OCI-LY3 (cell line): ENCODE measurements around the gene CWC27.

Source experiments
- CTCF ChIP-seq: fragments of 200-600, 300-600 bp; sonication (generic); IDR thresholded peaks from 2 replicates; pipeline ENCODE4 v1.5.1; 2014; ENCODE audit warnings: antibody characterized with exemption, low read length, low read depth
- EZH2phosphoT487 ChIP-seq: fragments of 200-600 bp; shearing (Covaris generic); IDR thresholded peaks from 2 replicates; pipeline ENCODE4 v1.6.1; 2018; ENCODE audit warnings: antibody characterized with exemption, mixed run types, low read depth

DNA sequence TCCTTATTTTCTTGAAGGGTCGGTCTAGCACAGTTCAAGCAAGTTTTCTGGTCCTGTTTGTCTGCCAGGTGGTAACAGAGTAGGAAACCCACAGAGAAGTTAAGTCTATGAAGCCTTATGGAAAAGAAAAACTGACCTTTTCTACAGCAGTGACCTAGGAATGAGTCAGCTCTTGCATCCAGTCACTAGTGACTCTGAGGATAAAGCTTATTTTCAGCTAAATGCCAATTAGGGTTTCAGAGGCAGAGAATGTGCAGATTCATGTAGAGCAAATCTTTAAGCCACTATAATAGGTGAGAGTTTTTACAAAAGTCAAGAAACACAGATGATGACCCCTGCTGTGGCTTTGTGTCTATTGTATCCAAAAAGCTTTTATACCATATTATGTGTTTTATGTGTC lies 100.7 kb downstream of the CWC27 start:
- TF ChIP-seq CTCF (no peak), EZH2phosphoT487 (no peak)
